ENCODE measurements around the gene KLHL22. TPM values are rescaled to one million over a fixed set of nuclear protein-coding genes. Genes with fewer than 3 reads are reported as not detected.

Gene KLHL22
- total and polyA plus RNA-seq, 2 of the 8 experiments (the other 6 are each of a cell fraction or from before 2014, with no cell fraction given), result 9.4 to 16.2 TPM

DNA sequence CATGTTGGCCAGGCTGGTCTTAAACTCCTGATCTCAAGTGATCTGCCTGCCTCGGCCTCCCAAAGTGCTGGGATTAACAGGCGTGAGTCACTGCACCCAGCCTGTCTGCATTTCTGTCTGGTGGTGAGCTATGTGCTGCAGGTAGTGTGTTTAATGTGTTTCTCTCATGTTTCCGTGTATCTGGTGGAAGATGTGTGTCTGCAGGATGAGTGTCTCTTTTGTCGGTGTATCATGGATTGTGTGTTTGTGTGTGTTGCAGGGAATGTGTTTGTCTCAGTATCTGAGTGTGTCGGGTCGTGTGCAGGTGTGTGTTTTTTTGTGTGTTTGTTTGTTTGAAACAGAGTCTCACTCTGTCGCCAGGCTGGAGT is 74.1 kb downstream of the KLHL22 start:
- FAIRE-seq (no peak), DNase-seq (ENCODE audit: low read depth in 1 of 2, low spot score in 2 of 2) (no peak)
- H2BK5ac ChIP-seq (ENCODE audit: low read depth, low read length), result no peak overlapping the region
- TF ChIP-seq CTBP2 (IDR thresholded peaks at IDR 0.05; ENCODE audit: borderline replicate concordance, insufficient read depth, insufficient read length, low read length) (no peak), TEAD4 (IDR thresholded peaks at IDR 0.05; ENCODE audit: low read depth, low read length) (no peak), EP300 (IDR thresholded peaks at IDR 0.05; ENCODE audit: borderline replicate concordance in 1 of 2, low read depth in 2 of 2, low read length in 2 of 2) (no peak), KDM4A (IDR thresholded peaks at IDR 0.05; ENCODE audit: low read depth, low read length, severe bottlenecking) (no peak), POU5F1 (IDR thresholded peaks at IDR 0.05; ENCODE audit: low read depth, low read length) (no peak), ASH2L (IDR thresholded peaks at IDR 0.05; ENCODE audit: low read length) (no peak), CHD2 (IDR thresholded peaks at IDR 0.05; ENCODE audit: low read length) (no peak), SAP30 (IDR thresholded peaks at IDR 0.05; ENCODE audit: insufficient read depth, insufficient replicate concordance, low read length) (no peak)
- no peak overlapping the region for H2AK5ac ChIP-seq (ENCODE audit: low read depth, low read length)
- no peaks in the 10 kb centered on the region for H3K79me1 ChIP-seq (ENCODE audit: low read depth, low read length)
- H3K23me2 ChIP-seq (ENCODE audit: low read depth, low read length), result peaks cover 7% of the 10 kb centered on the region; the same call in 1 of the 2 replicates
- no peaks in the 10 kb centered on the region for H3K27me3 ChIP-seq (replicated peaks in 1 of 4; ENCODE audit: control insufficient read depth in 3 of 4, extremely low read depth in 1 of 4, insufficient read depth in 3 of 4, low read length in 3 of 4)
- ChIA-PET POLR2A (ENCODE audit: partially characterized antibody) (no interaction called here), CTCF (ENCODE audit: partially characterized antibody) (interaction anchor here (0.7 to 1.0 kb wide), 3 partner anchors 35 to 103 kb away, joined by 3 to 4 read pairs (median 3); no protein-coding TSS in a partner anchor)
- H3K9ac ChIP-seq (replicated peaks in 1 of 4; ENCODE audit: extremely low read depth in 1 of 4, low read depth in 3 of 4, low read length in 3 of 4), result no peak overlapping the region
- H4K91ac ChIP-seq (replicated peaks; ENCODE audit: insufficient read length, low read length), result no peak overlapping the region
- no peak overlapping the region for H3K23ac ChIP-seq (ENCODE audit: insufficient read length)
- H3K27ac ChIP-seq (ENCODE audit: low read depth, low read length), result no peak overlapping the region
- peaks cover 0 to 6% of the 10 kb centered on the region in 2 experiments for H4K20me1 ChIP-seq (replicated peaks in 1 of 2; ENCODE audit: control insufficient read depth in 1 of 2, insufficient read depth in 2 of 2, low read length in 2 of 2)
- H3K79me2 ChIP-seq (ENCODE audit: control insufficient read depth in 1 of 2, insufficient read depth in 2 of 2, low read length in 2 of 2), result no peaks in the 10 kb centered on the region
- H4K8ac ChIP-seq (ENCODE audit: extremely low read depth, insufficient read depth, low read length), result no peak overlapping the region
- no peak overlapping the region for H3K4me2 ChIP-seq (ENCODE audit: insufficient read depth in 1 of 2, low read depth in 2 of 2, low read length in 2 of 2)
- H4K5ac ChIP-seq (ENCODE audit: insufficient read length, low read depth, low read length), result no peak overlapping the region
- no peak overlapping the region; the same call in 1 of the 2 replicates for H3K18ac ChIP-seq (ENCODE audit: extremely low read depth, low read length)
- H2BK120ac ChIP-seq (replicated peaks; ENCODE audit: low read depth, low read length), result no peak overlapping the region
- no peak overlapping the region for H3K56ac ChIP-seq (replicated peaks; ENCODE audit: insufficient read length, low read depth, low read length)
- no peak overlapping the region for H3K4ac ChIP-seq (replicated peaks; ENCODE audit: insufficient read length, low read depth, low read length)
- H2BK20ac ChIP-seq (ENCODE audit: low read length), result no peak overlapping the region
- H2BK15ac ChIP-seq (ENCODE audit: low read length), result no peak overlapping the region
- no peak overlapping the region for H2BK12ac ChIP-seq (ENCODE audit: low read depth, low read length)
- no peaks in the 10 kb centered on the region for H3K9me3 ChIP-seq (ENCODE audit: insufficient read depth in 2 of 2, low read depth in 1 of 2, low read length in 1 of 2)
- no peak overlapping the region for H3K14ac ChIP-seq (ENCODE audit: insufficient read length)
- WGBS, 2 experiments (ENCODE audit: extremely low coverage in 1 of 2, insufficient coverage in 1 of 2, insufficient read length in 1 of 2, insufficient replicate concordance in 2 of 2, low coverage in 1 of 2, low lambda C conversion rate in 2 of 2, missing lambda C conversion rate in 1 of 2), result 91% methylated on average over 7 of the region's 7 CpGs; no CpG with 5 or more reads in 1 of the 2 experiments
- H3K4me1 ChIP-seq (replicated peaks in 1 of 4; ENCODE audit: control insufficient read depth in 3 of 4, insufficient read depth in 4 of 4, low read length in 3 of 4), result peaks cover 0 to 5% (median 0%) of the 10 kb centered on the region in 4 experiments; a peak in 1 of 7 replicates
- no peak overlapping the region for H3K4me3 ChIP-seq (ENCODE audit: extremely low read depth in 1 of 4, insufficient read depth in 2 of 4, low read depth in 3 of 4, low read length in 4 of 4)
- H3K36me3 ChIP-seq (ENCODE audit: control insufficient read depth in 2 of 4, insufficient read depth in 4 of 4, low read length in 3 of 4), result no peaks in the 10 kb centered on the region
- H2AFZ ChIP-seq (ENCODE audit: low read length), result no peak overlapping the region

Data from H1 (cell line).